ENCODE measurements around the gene TCEAL7.
"Not testable (repeated sequence)": the region's sequence is repeated elsewhere in the genome, so short reads cannot be mapped to it uniquely, and the experiment has no call there.

The TCEAL7 gene, protein sequence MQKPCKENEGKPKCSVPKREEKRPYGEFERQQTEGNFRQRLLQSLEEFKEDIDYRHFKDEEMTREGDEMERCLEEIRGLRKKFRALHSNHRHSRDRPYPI

DNA sequence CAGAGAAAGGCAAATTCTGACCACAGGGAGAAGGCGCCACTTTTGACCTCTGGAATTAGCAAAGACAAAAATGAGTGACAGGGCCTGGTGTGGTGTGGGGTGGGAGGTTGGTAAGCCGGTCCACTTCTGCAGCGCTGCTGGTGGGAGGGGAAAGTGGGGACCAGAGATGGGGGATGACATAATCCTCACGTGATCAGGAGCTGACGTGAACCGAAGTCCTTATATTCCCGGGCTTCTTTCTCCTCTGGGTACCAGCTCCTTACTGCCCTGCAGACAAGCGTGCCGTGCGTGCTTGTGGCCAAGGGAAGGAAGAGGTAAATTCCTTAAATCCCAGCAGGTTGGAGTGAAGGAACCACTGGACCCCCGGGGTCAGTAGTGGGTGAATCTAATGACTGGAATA is at the start of gene TCEAL7:
Gene TCEAL7 (plus strand): TSS at position 249 of the 400 bp plus-strand sequence. CDS start 1,165 bp downstream, outside the sequence.
- Histone ChIP-seq H3K4me3 (no peak within 1 kb of the TSS), H3K9me3 (replicated peaks in 1 of 11) (no peaks in the 10 kb centered on the region), H3K27me3 (peaks cover 22 to 41% (median 35%) of the 10 kb centered on the region in 11 experiments), H3K4me1 (0 out of 20 replicates have a peak, but pooled peaks cover 0 to 6% (median 0%) of the 10 kb centered on the region in 10 experiments), H4K20me1 (no peaks in the 10 kb centered on the region), H3K4me2 (no peak within 1 kb of the TSS), H3K27ac (no peak within 1 kb of the TSS), H3K36me3 (no peaks in the 10 kb centered on the region), H3K9ac (no peak within 1 kb of the TSS)
- no peak for TF ChIP-seq Cebpa-rat (IDR thresholded peaks at IDR 0.05)

GRCh38 chrX:103293118-103293517 is 36.9 kb upstream of the TCEAL7 start:
- no peak for TF ChIP-seq Cebpa-rat (IDR thresholded peaks at IDR 0.05)
- Histone ChIP-seq H4K20me1 (no peaks in the 10 kb centered on the region), H3K4me1 (no peaks in the 10 kb centered on the region), H3K9ac (no peak overlapping the region), H3K4me2 (no peak overlapping the region), H3K4me3 (no peak overlapping the region), H3K9me3 (replicated peaks in 1 of 11) (peaks cover 0 to 9% (median 6%) of the 10 kb centered on the region in 11 experiments; a peak in 17 of 22 replicates), H3K36me3 (no peaks in the 10 kb centered on the region), H3K27me3 (peaks cover 0 to 22% (median 6%) of the 10 kb centered on the region in 11 experiments; a peak in 12 of 22 replicates), H3K27ac (no peak overlapping the region)

DNA sequence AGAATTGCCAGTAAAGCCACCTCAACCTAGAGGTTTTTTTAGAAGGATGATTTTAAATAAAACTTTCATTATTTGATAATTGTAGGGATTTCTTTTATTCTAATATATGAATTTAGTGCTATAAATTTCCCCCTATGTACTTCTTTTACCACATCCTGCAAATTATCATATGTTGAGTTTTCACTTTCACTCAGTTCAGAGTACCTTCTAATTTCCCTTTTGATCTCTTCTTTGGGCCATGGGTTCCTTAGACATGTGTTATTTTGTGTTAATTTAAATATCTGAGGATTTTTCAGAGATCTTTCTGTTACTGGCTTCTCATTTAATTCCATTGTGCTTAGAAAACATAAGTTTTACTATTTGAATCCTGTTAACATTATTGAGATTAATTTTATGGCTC is 25.3 kb upstream of the TCEAL7 start:
- H3K27me3 ChIP-seq = peaks cover 0 to 10% (median 4%) of the 10 kb centered on the region in 11 experiments; a peak in 4 of 22 replicates

GRCh38 chrX:103305666-103306065 is 24.4 kb upstream of the TCEAL7 start:
- H3K4me2 ChIP-seq, H3K36me3 ChIP-seq, H4K20me1 ChIP-seq, H3K27ac ChIP-seq, H3K4me3 ChIP-seq, H3K4me1 ChIP-seq, H3K27me3 ChIP-seq, H3K9ac ChIP-seq: not testable (repeated sequence)
- peaks cover 4 to 10% (median 7%) of the 10 kb centered on the region in 11 experiments; a peak in 16 of 22 replicates for H3K9me3 ChIP-seq (replicated peaks in 1 of 11)

More for the DNA sequence above, 25.3 kb upstream of the TCEAL7 start:
- H3K9ac ChIP-seq = no peak overlapping the region
- H3K4me2 ChIP-seq = no peak overlapping the region
- H3K36me3 ChIP-seq = no peaks in the 10 kb centered on the region
- H3K27ac ChIP-seq = no peak overlapping the region
- H3K4me1 ChIP-seq = no peaks in the 10 kb centered on the region
- H4K20me1 ChIP-seq = no peaks in the 10 kb centered on the region
- H3K4me3 ChIP-seq = no peak overlapping the region
- TF ChIP-seq Cebpa-rat (IDR thresholded peaks at IDR 0.05) = no peak
- peaks cover 0 to under 1% (median 0%) of the 10 kb centered on the region in 11 experiments; a peak in 1 of 22 replicates for H3K9me3 ChIP-seq (replicated peaks in 1 of 11)

DNA sequence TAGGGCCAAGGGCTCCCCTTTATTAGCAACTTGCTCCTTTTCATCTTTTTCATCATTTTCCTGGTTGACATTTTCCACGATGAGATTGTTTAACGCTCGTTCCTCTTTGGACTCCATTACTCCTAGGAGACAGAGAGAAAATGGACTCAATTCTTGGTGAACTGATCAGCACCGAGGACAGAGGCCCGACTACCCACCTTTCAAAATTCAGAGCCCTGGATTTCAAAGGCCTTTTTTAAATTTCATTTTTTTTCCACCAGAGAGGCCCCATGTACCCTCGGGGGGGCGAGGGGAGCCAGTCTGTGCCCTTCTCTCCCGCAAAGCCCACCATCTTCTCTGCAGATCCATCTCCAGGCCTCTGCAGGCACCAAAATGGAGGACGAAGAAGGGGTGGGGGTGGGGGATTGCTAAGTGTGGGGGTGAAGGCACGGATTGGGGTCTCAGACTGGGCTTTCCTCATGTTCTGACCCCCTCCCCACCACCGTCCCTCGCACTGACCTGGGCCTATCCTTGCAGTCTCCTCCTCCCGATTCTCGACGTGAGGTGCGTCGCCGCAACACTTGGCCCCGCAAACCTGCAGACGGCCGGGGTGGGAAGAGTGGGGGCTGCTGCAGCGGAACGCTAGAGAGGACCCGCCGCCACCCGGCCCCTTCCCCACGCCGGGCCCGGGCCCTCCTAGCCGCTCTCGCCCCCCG is 20.0 kb upstream of the TCEAL7 start:
- peaks cover 7 to 15% (median 11%) of the 10 kb centered on the region in 11 experiments; a peak in 16 of 22 replicates for H3K9me3 ChIP-seq (replicated peaks in 1 of 11)
- no peak overlapping the region for H3K9ac ChIP-seq
- no peak overlapping the region for H3K27ac ChIP-seq
- no peaks in the 10 kb centered on the region for H3K36me3 ChIP-seq
- no peak for TF ChIP-seq Cebpa-rat (IDR thresholded peaks at IDR 0.05)
- no peaks in the 10 kb centered on the region for H4K20me1 ChIP-seq
- no peak overlapping the region for H3K4me3 ChIP-seq
- peaks cover 0 to 32% (median 7%) of the 10 kb centered on the region in 11 experiments; a peak in 11 of 22 replicates for H3K27me3 ChIP-seq
- no peaks in the 10 kb centered on the region for H3K4me1 ChIP-seq
- H3K4me2 ChIP-seq = no peak overlapping the region

DNA sequence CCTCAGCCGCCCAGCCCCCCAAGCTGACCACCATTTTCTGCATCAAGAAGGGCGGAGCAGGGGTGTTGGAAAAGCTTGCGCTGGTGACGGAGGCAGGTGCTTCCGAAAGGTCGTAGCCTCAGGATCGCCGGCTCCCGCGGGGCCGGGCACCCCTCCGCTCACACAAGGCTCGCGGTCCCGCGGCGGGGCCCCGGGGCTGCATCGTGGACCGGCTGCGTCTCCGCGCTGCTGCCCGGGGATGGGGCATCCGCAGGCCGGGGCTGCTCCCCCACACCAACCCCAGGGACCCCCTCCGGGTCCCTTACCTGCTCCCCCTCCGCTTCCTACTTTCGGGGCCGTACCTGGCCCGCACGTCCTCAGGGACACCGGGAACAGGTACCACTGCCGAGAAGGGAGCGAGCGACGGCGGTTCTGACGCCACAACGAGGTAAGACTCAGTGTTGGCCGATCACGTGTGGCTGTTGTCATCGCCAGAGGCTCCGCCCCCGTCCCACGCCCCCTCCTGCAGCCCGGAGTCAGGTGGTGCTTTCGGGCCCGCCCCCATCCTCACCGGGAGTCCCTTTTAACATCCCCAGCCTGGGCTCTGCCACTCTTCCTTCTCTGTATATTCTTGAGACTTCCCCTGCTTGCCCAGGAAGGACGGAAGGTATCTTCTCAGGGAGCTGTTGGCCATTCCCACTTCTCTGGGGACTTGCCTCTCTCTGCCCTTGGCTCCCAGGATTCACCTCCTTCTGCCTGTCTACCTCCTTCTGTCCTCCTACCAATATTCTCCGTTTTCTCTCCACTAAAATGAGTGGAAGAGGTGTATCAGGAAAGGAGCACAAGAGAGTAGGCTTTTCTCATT is 19.3 kb upstream of the TCEAL7 start, which contains the start of gene BEX2:
Gene BEX2 (minus strand): TSS at position 436 of the 844 bp plus-strand sequence. CDS start 1,014 bp downstream, outside the sequence.
- Histone ChIP-seq H3K9ac (no peak within 1 kb of the TSS), H3K36me3 (no peaks in the 10 kb centered on the region), H3K27me3 (peaks cover 0 to 32% (median 7%) of the 10 kb centered on the region in 11 experiments; a peak in 11 of 22 replicates), H3K9me3 (replicated peaks in 1 of 11) (peaks cover 7 to 15% (median 11%) of the 10 kb centered on the region in 11 experiments; a peak in 16 of 22 replicates), H3K4me1 (no peaks in the 10 kb centered on the region), H3K4me2 (no peak within 1 kb of the TSS), H4K20me1 (no peaks in the 10 kb centered on the region), H3K27ac (no peak within 1 kb of the TSS), H3K4me3 (no peak within 1 kb of the TSS)
- no peak for TF ChIP-seq Cebpa-rat (IDR thresholded peaks at IDR 0.05)

GRCh38 chrX:103311399-103311780 is 18.6 kb upstream of the TCEAL7 start:
- no peak overlapping the region for H3K9ac ChIP-seq
- H3K4me3 ChIP-seq = no peak overlapping the region
- no peaks in the 10 kb centered on the region for H4K20me1 ChIP-seq
- peaks cover 7 to 15% (median 11%) of the 10 kb centered on the region in 11 experiments; a peak in 16 of 22 replicates for H3K9me3 ChIP-seq (replicated peaks in 1 of 11)
- no peaks in the 10 kb centered on the region for H3K4me1 ChIP-seq
- TF ChIP-seq Cebpa-rat (IDR thresholded peaks at IDR 0.05) = no peak
- H3K36me3 ChIP-seq = no peaks in the 10 kb centered on the region
- H3K27ac ChIP-seq = no peak overlapping the region
- no peak overlapping the region for H3K4me2 ChIP-seq
- H3K27me3 ChIP-seq = peaks cover 0 to 32% (median 7%) of the 10 kb centered on the region in 11 experiments; a peak in 11 of 22 replicates

GRCh38 chrX:103330681-103331288 is 746 bp downstream of the TCEAL7 start:
- Histone ChIP-seq H3K27ac (no peak overlapping the region), H3K9ac (no peak overlapping the region), H3K27me3 (peaks cover 25 to 46% (median 35%) of the 10 kb centered on the region in 11 experiments), H3K4me3 (no peak overlapping the region), H3K36me3 (no peaks in the 10 kb centered on the region), H3K9me3 (replicated peaks in 1 of 11) (no peaks in the 10 kb centered on the region), H4K20me1 (no peaks in the 10 kb centered on the region), H3K4me2 (no peak overlapping the region), H3K4me1 (0 out of 20 replicates have a peak, but pooled peaks cover 0 to 6% (median 0%) of the 10 kb centered on the region in 10 experiments)
- no peak for TF ChIP-seq Cebpa-rat (IDR thresholded peaks at IDR 0.05)

Measured in BLaER1 treated with 17β-estradiol and CSF1 and Interleukin-3, amounts not matched to agents 10 nM and 100 nM (cell line).